ENCODE measurements around the gene IL6R. TPM values are rescaled to one million over a fixed set of nuclear protein-coding genes. Genes with fewer than 3 reads are reported as not detected.
A peak's percentile ranks its signal among the peaks of the same experiment; 100 is the strongest.
"Not testable (repeated sequence)": the region's sequence is repeated elsewhere in the genome, so short reads cannot be mapped to it uniquely, and the experiment has no call there.

Gene IL6R
- total and polyA plus RNA-seq, 5 donors, result 5.7 to 13.2 (median 11.6) TPM

DNA sequence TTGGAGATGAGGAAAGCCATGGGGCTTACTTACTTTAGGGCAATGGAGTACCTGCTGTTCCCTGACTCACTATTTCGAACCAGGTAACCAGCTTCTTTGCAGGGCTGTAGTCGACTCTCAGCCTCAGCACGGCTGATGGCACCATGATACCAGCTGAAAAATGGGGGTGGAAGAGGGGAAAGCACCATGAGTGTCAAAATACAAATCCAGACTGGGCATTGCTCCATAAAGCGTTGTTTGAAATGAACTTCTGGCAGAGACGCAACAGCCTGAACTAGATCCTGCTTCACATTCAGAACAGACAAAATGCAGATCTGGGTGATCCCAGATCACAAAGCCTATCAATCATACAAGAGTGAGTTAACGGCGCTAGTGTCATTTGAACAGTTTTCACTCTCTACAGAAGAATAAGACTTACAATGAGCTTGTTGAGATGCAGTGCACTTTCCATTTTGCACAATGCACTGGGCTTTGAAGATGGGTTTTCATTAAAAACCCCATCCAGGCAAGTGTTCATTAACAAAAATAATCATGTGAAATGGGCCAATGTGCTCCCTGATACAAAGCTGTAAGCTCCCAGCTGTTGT lies 80.9 kb downstream of the IL6R start:
- ATAC-seq (no peak), DNase-seq (no peak)
- H3K9me3 ChIP-seq (ENCODE audit: control insufficient read depth, low read length), result no peaks in the 10 kb centered on the region
- 59% methylated on average over 7 of the region's 7 CpGs for WGBS
- intact Hi-C loops (cut with DNase I), result loop anchor here in 1 of 4 donors (10.0 kb wide), 1 partner anchor 389 kb away; the partner anchor contains the start of gene KCNN3
- peaks cover 3% of the 10 kb centered on the region for H3K4me1 ChIP-seq (ENCODE audit: control insufficient read depth, insufficient read depth, low read length)
- H3K4me3 ChIP-seq (ENCODE audit: low read length), result no peak overlapping the region
- H3K27ac ChIP-seq (ENCODE audit: low read length), result peak overlapping the region; percentile 32
- H3K27me3 ChIP-seq (ENCODE audit: control insufficient read depth, insufficient read depth), result no peaks in the 10 kb centered on the region

GRCh38 chr1:154486756-154487155 lies 81.6 kb downstream of the IL6R start:
- H3K9me3 ChIP-seq (ENCODE audit: control insufficient read depth, low read length); H3K4me3 ChIP-seq (ENCODE audit: low read length); H3K27me3 ChIP-seq (ENCODE audit: control insufficient read depth, insufficient read depth); ATAC-seq; DNase-seq; H3K4me1 ChIP-seq (ENCODE audit: control insufficient read depth, insufficient read depth, low read length): not testable (repeated sequence)
- H3K27ac ChIP-seq (ENCODE audit: low read length), result peak overlapping the region; percentile 6
- 60% methylated on average over 5 of the region's 5 CpGs for whole genome bisulfite sequencing
- intact Hi-C loops (cut with DNase I), result loop anchor here in 1 of 4 donors (10.0 kb wide), 1 partner anchor 388 kb away; the partner anchor contains the start of gene KCNN3

DNA sequence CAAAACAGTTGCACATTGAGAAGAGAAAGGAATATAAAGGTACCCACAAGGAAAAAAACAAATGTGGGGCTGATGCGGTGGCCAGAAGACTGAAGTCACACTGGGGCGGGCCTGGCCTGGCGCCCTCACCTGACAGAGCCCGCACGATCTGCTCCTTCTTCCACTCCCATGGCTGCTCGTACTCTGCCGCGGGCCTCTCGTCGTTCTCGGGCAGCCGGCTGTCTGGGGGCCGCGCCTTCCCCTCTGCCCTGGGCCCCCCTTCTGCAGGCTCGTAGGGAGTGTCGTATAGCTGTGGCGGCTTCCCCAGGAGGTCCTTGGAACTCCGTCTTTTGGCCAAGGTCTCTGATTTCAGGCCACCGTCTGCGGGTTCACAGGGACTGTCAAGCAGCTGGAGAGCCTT lies 83.8 kb downstream of the IL6R start:
- ATAC-seq (no peak), DNase-seq (no peak)
- Histone ChIP-seq H3K27me3 (ENCODE audit: control insufficient read depth, insufficient read depth) (no peaks in the 10 kb centered on the region), H3K4me1 (ENCODE audit: control insufficient read depth, insufficient read depth, low read length) (peaks cover 5% of the 10 kb centered on the region), H3K9me3 (ENCODE audit: control insufficient read depth, low read length) (no peaks in the 10 kb centered on the region), H3K27ac (ENCODE audit: low read length) (peak overlapping the region; percentile 51), H3K4me3 (ENCODE audit: low read length) (no peak overlapping the region)
- WGBS, result 62% methylated on average over 20 of the region's 20 CpGs
- intact Hi-C loops (cut with DNase I), result loop anchor here in 1 of 4 donors (10.0 kb wide), 1 partner anchor 386 kb away; the partner anchor contains the start of gene KCNN3

DNA sequence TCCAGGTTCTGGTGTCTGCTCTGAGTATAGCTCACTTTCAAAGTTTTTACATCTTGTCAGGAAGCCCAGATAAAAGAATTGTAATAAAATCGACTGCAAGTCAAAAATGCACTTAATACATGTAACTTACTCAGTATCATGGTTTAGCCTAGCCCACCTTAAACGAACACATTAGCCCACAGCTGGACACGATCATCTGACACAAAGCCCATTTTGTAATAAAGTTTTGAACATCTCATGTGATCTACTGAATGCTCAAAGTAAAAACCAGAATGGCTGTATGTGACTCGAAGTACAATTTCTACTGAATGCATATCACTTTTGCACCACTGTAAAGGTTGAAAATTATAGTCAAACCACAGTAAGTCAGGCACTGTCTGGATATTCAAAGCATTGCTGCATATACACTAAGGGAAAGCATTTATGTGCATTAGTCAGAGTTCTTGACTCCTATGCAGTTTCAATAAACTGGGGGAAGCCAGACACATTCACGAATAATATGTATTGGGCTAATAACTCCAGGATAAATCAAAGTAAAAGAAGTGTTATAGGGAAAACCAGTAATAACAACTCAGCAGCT lies 84.6 kb downstream of the IL6R start:
- intact Hi-C loops (cut with DNase I), result loop anchor here in 1 of 4 donors (10.0 kb wide), 1 partner anchor 385 kb away; the partner anchor contains the start of gene KCNN3
- H3K9me3 ChIP-seq (ENCODE audit: control insufficient read depth, low read length), result no peaks in the 10 kb centered on the region
- peaks cover 5% of the 10 kb centered on the region for H3K4me1 ChIP-seq (ENCODE audit: control insufficient read depth, insufficient read depth, low read length)
- no peak overlapping the region for H3K27ac ChIP-seq (ENCODE audit: low read length)
- no peak for DNase-seq
- ATAC-seq, result no peak
- no peaks in the 10 kb centered on the region for H3K27me3 ChIP-seq (ENCODE audit: control insufficient read depth, insufficient read depth)
- H3K4me3 ChIP-seq (ENCODE audit: low read length), result no peak overlapping the region
- WGBS, result 50% methylated on average over 5 of the region's 5 CpGs

- 23% methylated on average over 1 of the region's 1 CpG for WGBS
- no peak for DNase-seq
- H3K27me3 ChIP-seq (ENCODE audit: control insufficient read depth, insufficient read depth), result no peaks in the 10 kb centered on the region
- ATAC-seq, result peak in 1 of 2 donors; percentile 27
- intact Hi-C loops (cut with DNase I), result no loop called here
- no peaks in the 10 kb centered on the region for H3K9me3 ChIP-seq (ENCODE audit: control insufficient read depth, low read length)
- H3K4me3 ChIP-seq (ENCODE audit: low read length), result no peak overlapping the region
- H3K4me1 ChIP-seq (ENCODE audit: control insufficient read depth, insufficient read depth, low read length), result peaks cover 5% of the 10 kb centered on the region
- H3K27ac ChIP-seq (ENCODE audit: low read length), result peak overlapping the region; percentile 56
These were observed 85.2 kb downstream of the IL6R start for GRCh38 chr1:154490317-154490716.

DNA sequence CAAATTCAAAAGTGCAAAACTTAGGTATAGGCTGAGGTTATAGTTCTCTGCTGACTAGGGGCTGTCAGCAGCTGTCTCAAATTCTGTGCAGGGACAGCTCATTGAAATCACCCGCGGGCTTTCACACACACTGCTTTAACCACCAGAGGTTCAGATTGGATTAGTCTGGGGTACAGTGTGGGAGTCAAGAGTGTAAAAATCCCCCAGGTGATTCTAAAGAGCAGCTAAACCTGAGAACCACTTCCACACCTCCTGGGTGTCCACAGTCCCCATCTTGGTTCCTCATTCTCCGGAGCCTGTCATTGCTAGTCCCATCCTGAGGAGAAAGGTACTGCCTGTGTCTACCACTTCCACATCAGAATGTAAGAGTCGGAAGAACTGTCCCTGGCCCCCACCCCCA lies 87.0 kb downstream of the IL6R start:
- Histone ChIP-seq H3K27ac (ENCODE audit: low read length) (peak overlapping the region; percentile 56), H3K9me3 (ENCODE audit: control insufficient read depth, low read length) (no peaks in the 10 kb centered on the region), H3K27me3 (ENCODE audit: control insufficient read depth, insufficient read depth) (no peaks in the 10 kb centered on the region), H3K4me1 (ENCODE audit: control insufficient read depth, insufficient read depth, low read length) (peaks cover 5% of the 10 kb centered on the region), H3K4me3 (ENCODE audit: low read length) (no peak overlapping the region)
- WGBS, result 65% methylated on average over 4 of the region's 4 CpGs
- intact Hi-C loops (cut with DNase I), result no loop called here
- ATAC-seq (no peak), DNase-seq (no peak)

- Histone ChIP-seq H3K27ac (ENCODE audit: low read length) (peak overlapping the region; percentile 21), H3K4me1 (ENCODE audit: control insufficient read depth, insufficient read depth, low read length) (peaks cover 5% of the 10 kb centered on the region), H3K9me3 (ENCODE audit: control insufficient read depth, low read length) (no peaks in the 10 kb centered on the region), H3K4me3 (ENCODE audit: low read length) (no peak overlapping the region), H3K27me3 (ENCODE audit: control insufficient read depth, insufficient read depth) (no peaks in the 10 kb centered on the region)
- DNase-seq (peak; percentile 52 to 72 (median 71)), ATAC-seq (peak; percentile 65 to 88)
- 41% methylated on average over 8 of the region's 8 CpGs for WGBS
- intact Hi-C loops (cut with DNase I), result no loop called here
These were observed 88.1 kb downstream of the IL6R start for GRCh38 chr1:154493276-154493675.

DNA sequence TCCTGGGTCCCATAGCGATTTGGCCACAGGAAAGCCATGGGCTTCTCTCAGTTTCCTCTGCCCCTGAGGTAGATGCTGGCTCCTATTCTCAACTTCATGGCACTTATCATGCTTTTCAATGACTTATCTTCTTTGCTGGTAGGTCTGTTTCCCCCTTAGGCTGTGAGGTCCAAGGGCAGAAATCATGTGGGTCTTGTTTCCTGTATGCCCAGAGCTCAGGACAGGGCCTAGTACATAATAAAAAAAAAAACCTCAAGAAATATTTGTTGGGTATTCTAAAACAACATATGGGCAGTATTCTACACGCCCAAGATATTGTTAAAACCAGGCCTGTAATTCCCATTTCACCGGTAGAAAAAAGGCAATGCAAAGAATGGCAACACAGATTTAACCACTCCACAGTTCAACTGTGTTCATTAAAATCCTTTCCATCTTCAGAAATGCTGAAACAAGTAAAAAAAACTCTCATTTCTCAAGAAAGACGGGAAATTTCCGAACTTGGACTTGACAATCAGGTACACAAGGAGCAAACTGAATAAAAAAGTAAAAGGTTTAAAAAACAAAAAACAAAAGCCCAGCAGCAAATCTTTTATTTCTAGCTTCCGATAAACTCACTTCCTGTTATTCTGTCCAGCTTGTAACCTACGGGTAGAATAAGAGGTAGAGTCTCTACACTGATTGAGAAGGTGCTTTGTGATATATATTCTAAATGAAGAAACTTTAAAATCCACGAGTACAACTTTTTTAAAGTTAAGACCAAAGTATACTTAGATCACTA lies 90.5 kb downstream of the IL6R start:
- H3K27ac ChIP-seq (ENCODE audit: low read length), result peak overlapping the region; percentile 81
- DNase-seq (no peak), ATAC-seq (no peak)
- no peaks in the 10 kb centered on the region for H3K27me3 ChIP-seq (ENCODE audit: control insufficient read depth, insufficient read depth)
- H3K4me1 ChIP-seq (ENCODE audit: control insufficient read depth, insufficient read depth, low read length), result peaks cover 2% of the 10 kb centered on the region
- no peaks in the 10 kb centered on the region for H3K9me3 ChIP-seq (ENCODE audit: control insufficient read depth, low read length)
- 64% methylated on average over 8 of the region's 8 CpGs for WGBS
- intact Hi-C loops (cut with DNase I), result no loop called here
- H3K4me3 ChIP-seq (ENCODE audit: low read length), result no peak overlapping the region

GRCh38 chr1:154496383-154496782 lies 91.2 kb downstream of the IL6R start:
- intact Hi-C loops (cut with DNase I), result no loop called here

DNA sequence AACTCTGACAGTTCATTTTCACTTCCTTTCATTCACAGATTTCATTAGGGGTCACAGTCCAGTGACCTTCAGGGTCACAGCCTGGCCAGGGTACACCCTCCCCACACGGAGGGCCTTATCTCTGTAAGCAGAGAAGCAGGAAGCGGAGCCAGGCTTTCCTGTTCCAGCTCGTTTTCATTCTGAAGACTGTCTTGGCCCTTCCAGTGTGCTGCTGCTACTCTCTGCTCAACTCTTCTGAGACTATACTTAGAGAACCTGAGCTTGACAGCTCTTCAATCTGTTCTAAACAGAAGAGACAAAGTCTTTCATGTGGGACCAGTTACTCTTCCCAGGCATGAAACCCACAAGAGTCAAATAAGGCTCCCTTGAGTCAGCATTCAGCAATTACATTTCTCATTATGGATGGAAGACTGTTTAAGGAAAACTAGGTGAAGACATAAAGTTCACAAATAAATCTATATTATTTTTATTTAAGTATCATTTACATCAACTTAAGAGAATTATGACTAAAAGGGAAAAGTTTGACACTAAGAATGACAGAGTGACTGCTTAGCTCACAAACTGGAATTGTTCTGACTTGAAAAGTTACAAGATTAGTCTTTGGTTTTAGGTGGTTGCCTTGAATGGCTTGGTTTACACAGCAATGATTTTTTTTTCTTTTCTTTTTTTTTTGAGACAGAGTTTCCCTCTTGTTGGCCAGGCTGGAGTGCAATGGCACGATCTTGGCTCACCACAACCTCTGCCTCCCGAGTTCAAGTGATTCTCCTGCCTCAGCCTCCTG lies 92.1 kb downstream of the IL6R start:
- DNase-seq, result peak; percentile 71 to 82 (median 72)
- Histone ChIP-seq H3K9me3 (ENCODE audit: control insufficient read depth, low read length) (no peaks in the 10 kb centered on the region), H3K27me3 (ENCODE audit: control insufficient read depth, insufficient read depth) (no peaks in the 10 kb centered on the region), H3K4me3 (ENCODE audit: low read length) (no peak overlapping the region), H3K27ac (ENCODE audit: low read length) (no peak overlapping the region), H3K4me1 (ENCODE audit: control insufficient read depth, insufficient read depth, low read length) (no peaks in the 10 kb centered on the region)
- peak; percentile 74 to 86 for ATAC-seq
- WGBS, result 36% methylated on average over 5 of the region's 5 CpGs
- intact Hi-C loops (cut with DNase I), result no loop called here

More at GRCh38 chr1:154496383-154496782, 91.2 kb downstream of the IL6R start:
- Histone ChIP-seq H3K9me3 (ENCODE audit: control insufficient read depth, low read length) (no peaks in the 10 kb centered on the region), H3K27me3 (ENCODE audit: control insufficient read depth, insufficient read depth) (no peaks in the 10 kb centered on the region), H3K4me1 (ENCODE audit: control insufficient read depth, insufficient read depth, low read length) (no peaks in the 10 kb centered on the region), H3K27ac (ENCODE audit: low read length) (peak overlapping the region; percentile 95), H3K4me3 (ENCODE audit: low read length) (peak overlapping the region; percentile 30)
- 63% methylated on average over 5 of the region's 5 CpGs for WGBS
- ATAC-seq (no peak), DNase-seq (no peak)

Measured in right cardiac atrium (tissue), 5 donors.